Amniotic stem cell (primary cell): Measurements from ENCODE around the gene TXNRD1.
"Not testable (repeated sequence)": the region's sequence is repeated elsewhere in the genome, so short reads cannot be mapped to it uniquely, and the experiment has no call there.

Experiments used
- DNase-seq: peaks from one replicate; lab custom pipeline; 2025; lab: John Stamatoyannopoulos, UW

TXNRD1 gene

DNA sequence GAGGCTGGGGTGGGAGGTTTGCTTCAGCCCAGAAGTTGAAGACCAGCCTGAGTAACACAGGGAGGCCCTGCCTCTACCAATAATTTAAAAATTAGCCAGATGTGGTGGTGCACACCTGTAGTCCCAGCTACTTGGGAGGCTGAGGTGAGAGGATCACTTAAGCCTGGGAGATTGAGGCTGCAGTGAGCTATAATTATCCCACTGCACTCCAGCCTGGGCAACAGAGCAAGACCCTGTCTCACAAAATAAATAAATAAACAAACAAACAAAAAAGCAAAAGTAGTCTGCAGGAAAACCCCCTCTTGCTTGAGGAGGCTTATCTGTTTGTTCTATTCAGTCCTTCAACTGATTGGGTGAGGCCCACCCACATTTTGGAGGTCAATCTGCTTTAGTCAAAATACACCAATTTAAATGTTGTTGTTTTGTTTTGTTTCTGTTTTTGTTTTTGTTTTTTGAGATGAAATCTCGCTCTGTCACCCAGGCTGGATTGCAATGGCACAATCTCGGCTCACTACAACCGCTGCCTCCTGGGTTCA lies 24.9 kb upstream of the TXNRD1 start:
- no peak for DNase-seq

DNA sequence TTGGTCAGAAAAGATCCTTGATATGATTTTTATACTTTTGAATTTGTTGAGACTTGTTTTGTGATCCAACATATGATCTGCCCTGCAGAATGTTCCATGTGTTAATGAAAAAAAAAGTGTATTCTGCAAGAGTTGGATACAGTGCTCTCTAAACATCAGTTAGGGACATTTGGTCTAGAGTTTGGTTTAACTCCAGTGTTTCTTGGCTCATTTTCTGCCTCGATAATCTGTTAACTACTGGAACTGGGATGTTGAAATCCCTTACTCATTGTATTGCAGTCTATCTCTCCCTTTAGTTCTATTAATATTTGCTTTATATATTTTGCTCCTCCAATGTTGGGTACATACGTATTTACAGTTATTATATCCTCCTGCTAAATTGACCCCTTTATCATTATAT lies 18.3 kb upstream of the TXNRD1 start:
- no peak for DNase-seq

DNA sequence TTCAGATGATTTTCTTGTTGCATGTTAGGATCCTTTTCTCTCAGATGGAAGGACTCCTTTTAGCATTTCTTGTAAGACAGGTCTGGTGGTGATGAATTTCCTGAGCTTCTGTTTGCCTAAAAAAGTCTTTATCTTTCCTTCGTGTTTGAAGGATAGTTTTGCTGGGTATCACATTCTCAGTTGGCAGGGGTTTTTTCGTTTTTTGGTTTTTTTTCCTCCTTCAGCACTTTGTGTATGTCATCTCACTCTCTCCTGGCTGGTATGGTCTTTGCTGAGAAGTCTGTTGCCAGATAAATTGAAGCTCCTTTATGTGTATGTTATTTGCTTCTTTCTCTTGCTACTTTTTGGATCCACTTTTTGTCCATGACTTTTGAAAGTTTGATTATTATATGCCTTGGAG lies 15.6 kb upstream of the TXNRD1 start:
- DNase-seq = no peak

DNA sequence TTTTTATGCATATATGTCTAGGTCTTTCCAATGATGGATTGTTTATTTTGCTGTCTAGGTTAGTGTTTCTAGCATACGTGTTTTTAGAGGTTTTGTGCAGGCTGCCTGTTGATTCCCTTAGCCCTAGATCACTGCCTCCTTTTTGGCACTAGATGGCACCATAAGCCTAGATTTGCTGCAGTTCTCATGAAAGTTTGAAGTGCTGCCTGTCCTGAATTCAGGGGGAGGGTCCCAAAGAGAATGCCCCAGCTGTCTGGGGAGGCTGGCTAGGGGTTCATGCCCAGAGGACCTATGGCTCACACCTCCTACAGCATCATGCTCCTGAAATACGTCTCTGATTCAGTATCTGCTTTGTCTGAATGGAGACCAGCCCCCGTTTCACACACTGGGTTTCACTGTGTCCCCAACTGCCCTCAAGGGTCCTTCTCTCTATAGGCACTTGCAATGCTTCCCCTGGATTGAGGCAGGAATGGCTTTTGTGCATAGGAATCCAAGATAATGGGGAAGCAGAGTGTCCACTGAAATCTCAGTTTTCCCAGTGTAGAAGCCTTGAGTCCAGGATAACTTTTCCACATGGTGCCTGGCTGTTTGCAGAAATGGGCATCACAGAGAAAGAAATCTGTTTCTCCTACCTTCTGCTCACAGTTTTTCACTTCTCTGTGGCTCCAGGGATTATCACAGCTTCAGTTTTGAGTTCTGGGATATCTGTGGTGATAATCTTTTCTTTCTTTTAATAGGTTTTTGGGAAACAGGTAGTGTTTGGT lies 14.2 kb upstream of the TXNRD1 start:
- DNase-seq = no peak

DNA sequence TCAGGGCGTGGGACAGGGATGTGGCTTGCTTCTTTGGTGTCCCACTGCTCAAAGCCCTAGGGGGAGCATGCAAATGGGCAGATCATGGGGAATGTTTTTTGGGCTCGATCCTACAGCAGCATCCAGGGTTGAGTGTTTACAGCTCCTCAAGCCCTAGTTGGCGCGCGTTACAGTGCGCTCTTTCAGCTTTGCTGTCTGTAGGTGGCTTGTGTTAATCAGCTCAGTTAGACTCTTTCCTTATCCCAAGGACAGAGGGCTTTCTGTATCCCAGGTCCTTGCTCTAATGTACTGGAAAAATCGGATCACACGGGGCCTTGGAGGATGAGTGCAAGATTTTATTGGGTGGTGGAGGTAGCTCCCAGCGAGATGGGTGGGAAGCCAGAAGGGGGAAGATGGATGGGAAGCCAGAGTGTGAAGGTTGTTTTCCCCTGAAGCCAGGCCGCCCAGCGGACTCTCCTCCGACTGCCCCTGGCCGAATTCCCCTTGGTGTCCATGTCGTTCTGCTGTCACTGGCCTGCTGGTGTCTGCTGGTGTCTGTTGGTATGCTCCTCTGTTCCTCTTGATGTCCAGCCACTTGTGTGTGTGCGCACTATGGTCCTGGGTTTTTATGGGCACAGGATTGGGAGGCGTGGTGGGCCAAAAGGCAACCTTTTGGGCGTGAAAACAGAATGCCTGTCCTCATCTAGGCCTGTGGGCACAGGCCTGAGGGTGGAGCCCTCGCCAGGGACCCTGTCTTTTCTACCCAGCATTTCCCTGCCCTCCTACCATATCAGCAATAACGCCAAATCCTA lies 10.7 kb upstream of the TXNRD1 start:
- no peak for DNase-seq

DNA sequence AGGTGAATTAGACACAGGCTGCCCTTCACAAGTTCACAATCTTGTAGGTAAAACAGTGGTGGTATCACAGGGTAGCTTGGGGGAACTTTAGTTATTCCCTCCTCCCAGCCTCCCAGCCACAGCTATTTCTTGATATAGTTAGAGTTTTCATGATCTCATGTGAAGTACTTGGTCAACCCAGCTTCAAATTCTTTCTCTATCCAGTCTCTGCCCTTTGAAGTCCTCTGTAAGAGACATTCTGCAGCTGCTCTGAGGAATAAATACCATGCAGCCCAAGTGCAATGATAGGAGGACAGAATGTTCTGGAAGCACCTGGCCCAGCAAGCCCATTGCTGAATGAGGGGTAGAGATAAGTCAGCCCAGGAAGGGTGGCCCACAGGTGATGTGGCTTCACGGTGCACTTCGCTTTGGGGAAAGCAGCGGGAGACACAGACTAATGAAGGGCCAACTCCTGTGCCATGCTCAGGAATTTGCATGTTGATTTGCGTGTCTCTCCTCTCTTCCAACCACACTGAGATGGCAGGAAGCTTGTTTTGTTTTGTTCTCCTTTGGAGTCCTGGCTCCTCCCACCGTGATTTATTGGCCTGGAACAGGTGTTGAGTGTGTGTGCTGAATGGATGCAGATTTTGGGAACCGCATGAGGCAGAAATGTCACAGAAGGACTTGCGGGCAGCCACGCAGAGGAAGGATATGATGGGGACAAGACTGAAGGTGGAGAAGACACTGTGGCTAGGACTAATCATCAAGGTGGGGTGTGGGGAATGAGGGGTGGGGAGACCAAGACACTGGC lies 8.0 kb upstream of the TXNRD1 start:
- DNase-seq = no peak

DNA sequence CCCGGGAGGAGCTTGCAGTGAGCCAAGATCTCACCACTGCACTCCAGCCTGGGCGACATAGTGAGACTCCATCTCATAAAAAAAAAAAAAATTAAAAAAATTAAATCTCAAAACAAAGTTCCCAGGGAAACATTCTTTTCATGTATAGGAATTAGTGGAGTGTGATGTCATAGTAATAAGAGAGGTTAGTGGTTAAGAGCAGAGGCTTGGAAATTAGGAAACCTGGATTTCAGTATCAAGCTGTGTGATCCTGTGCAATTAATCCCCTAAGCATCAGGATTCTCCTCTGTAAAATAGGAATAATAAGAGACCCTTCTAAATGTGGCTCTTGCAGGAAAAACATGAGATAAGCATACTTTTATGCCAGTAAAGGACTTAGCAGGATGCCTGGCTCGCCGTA lies 3.1 kb upstream of the TXNRD1 start:
- DNase-seq = no peak

DNA sequence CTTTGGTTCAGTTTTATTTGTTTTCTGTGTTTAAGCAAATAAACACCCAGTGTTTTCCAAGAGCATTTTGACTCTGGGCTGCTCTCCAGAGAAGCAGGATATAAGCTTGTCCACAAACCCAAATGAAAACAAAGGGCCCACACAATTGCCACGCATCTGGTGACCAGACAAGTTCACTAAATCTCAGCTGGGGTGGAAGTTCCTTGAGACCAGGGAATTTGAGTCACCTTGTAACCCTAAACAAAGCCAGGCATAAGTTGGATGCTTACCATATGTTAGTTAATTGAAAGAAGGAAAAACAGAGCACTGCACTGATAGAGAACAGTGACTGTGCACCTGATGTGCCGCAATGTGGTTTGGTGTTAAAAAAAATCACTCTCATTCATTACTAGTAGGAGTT lies 1.6 kb upstream of the TXNRD1 start:
- no peak for DNase-seq

DNA sequence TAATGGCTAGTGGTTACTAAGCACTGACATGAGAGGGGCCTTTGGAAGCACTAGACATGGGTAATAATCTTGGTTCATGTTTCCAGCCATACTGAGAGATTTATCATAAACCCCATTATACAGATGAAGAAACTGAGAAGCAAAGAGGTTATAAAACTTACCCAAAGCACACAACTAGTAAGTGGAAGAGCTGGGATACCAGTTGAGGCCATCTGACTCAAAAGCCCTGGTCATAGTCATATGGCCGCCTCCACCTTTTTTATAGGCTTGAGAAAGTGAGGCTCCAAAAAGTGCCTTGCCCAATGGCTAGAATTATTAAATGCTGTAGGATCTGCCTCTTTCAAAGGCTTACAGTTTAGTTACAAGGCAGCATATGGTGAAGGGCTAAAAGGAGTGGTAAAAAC lies 944 bp downstream of the TXNRD1 start:
- no peak for DNase-seq

DNA sequence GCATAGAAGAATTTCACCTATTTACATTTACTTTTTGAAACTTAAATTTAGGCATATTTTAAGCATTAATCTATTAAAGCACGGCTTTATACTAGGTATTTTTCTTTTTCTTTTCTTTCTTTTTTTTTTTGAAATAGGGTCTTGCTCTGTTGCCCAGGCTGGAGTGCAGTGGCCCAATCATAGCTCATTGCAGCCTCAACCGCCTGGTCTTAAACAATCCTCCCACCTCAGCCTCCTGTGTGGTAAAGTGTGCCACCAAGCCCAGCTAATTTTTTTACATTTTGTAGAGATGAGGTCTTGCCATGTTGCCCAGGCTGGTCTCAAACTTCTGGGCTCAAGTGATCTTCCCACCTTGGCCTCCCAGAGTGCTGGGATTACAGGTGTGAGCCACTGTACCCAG lies 2.9 kb downstream of the TXNRD1 start:
- not testable (repeated sequence) for DNase-seq

DNA sequence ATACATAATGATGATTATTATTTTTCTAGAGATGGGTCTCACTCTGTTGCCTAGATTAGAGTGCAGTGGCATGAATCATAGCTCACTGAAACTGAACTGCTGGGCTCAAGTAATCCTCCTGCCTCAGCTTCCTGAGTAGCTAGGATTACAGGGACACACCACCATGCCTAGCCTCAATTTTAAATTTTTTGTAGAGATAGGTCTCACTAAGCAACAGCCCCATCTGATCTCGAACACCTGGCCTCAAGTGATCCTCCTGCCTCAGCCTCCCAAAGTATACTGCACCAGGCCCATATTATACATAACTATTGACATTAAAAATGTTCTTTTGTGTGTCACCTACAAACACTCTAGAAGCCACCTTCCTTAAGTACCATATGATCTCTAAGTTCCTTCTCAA lies 3.4 kb downstream of the TXNRD1 start:
- DNase-seq = no peak

DNA sequence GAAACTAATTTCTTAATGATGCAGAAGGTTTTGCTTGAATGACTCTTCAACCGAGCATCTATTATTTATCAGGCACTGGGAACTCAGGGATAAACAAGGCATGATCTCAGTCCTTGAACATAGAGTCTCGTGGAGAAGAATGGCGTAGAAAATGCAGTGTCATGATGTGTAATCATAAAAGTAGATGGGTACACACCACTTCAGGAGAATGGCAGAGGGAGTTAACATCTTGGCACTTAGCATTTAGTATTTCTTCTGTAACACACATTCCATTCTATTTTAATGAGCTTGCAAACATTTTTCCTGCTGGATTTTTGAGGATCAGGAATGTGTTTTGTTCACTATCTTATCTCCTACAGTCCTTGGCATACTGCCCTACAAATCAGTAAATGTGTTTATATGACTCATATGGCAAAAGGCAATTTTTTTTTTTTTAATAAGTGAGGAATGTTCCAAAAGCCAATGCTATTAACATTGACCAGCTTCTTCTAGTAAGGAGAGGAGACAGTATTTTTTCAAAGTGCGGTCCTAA lies 3.8 kb downstream of the TXNRD1 start:
- peak; percentile 99 for DNase-seq

DNA sequence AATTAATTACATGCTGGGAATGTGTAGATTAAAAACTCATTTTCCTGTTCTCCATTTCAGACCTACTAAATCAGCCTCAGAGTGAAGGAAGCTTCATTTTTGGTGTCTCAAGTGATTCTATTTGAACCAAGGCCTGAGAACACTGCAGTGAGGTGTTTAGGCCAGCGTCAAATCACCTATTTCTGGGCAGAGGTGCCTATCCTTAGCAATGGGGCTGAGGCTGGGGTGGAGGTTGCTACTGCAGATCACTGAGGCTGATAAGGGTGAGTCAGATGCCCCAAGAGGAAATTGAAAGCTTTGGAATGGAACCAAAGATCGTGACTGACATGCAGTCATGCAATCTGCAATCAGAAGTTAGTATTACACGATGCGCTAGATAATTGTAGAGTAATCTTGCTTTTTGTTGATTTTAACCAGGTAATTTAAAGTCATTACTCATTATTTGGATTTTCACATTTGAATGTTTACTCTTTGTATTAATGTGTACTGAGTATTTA lies 4.4 kb downstream of the TXNRD1 start:
- DNase-seq = peak; percentile 78

DNA sequence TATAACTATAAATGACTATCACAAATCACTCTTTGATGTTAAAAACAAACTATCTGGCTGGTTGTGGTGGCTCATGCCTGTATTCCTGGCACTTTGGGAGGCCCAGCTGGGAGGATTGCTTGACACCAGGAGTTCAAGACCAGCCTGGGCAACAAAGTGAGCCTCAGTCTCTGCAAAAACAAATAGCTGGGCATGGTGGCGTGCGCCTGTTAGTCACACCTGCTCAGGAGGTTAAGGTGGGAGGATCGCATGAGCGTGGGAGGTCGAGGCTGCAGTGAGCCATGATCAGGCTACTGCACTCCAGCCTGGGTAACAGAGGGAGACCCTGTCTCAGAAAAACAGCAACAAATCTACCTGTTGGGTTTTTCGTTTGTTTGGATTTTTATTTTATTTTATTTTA lies 5.4 kb downstream of the TXNRD1 start:
- DNase-seq = no peak

DNA sequence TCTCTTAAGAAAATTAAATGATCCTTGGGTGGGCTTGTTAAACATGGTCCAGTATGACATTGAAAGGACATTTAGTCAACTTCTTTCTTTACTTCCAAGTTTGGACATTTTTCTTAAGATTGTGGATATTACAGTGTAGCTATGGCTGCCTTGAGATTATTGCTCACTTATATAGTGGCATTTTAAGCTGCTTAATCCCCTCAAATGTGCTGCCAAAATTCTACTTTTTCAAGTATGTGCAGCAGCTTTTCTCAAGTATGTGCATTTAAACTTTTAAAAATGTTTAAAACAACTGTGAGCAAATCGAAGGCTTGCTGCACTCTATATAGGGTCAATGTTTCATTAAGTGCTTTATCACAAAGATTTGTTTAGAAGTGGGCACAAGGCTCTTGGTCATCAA lies 7.4 kb downstream of the TXNRD1 start:
- no peak for DNase-seq

DNA sequence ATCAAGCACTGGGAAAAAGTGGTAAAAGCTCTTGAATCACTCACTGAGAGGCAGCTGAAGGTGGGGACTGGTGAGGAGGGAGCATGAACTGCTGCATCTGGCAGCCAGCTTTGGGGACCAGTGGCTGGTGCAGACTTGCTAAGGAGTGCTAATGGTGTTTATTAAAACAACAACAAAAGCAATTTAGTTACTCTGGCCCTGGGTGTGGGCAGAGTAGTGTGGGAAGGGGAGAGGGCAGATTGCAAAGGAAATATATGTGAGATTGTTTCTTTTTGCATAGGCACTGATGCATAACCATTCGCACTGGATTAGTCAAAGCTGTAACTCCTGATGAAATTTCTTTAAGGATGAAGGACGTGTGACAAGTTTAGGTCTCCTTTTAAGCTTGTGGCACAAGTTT lies 8.1 kb downstream of the TXNRD1 start:
- no peak for DNase-seq

DNA sequence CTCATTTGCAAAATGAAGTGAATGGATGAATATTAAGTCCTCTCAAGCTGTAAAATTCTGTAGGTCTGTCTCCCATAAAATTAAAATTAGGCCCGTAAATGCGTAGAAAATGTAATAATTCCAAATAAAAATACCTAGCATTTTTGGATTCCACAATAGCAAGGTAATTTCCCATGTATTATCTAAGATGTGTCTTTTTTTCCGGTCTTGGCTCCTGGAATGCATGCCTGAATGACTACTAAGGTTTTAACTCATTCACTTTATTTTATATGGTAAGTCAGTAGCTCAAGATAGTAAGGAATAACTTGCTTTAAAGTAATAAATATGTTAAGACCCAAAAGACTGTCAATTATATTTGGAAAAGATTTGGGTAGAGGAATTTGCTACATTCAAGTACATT lies 11.1 kb downstream of the TXNRD1 start:
- DNase-seq = no peak

DNA sequence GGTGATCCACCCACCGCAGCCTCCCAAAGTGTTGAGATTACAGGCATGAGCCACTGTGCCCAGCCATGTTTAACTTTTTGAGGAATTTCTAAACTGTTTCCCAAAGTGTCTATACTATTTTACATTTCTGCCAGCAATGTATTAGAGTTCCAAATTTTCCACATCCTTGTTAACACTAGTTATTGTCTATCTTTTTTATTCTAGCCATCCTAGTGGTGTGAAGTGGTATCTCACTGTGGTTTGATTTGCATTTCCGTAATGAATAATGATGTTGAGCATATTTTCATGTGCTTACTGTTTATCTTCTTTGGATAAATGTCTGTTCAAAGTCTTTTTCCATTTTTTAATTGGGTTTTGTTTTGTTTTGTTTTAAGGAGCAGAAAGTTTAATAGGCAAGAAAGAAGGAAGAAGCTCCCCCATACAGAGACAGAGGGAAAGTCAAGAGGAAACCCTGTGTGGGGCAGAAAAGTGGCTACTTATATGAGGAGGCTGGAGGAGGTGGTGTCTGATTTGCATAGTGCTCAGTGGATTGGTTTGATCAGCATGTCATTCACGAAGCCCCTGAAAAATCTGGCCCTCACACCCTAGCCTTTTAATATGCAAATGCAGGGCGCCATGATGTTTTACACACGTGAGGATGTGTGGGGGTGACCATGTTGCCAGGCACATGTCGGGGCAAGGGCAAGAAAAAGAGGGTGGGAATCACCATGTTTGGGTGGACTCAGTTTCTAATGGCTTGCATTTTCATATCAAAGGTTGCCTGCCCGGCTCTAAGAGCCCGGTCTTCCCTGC lies 14.9 kb downstream of the TXNRD1 start:
- no peak for DNase-seq

DNA sequence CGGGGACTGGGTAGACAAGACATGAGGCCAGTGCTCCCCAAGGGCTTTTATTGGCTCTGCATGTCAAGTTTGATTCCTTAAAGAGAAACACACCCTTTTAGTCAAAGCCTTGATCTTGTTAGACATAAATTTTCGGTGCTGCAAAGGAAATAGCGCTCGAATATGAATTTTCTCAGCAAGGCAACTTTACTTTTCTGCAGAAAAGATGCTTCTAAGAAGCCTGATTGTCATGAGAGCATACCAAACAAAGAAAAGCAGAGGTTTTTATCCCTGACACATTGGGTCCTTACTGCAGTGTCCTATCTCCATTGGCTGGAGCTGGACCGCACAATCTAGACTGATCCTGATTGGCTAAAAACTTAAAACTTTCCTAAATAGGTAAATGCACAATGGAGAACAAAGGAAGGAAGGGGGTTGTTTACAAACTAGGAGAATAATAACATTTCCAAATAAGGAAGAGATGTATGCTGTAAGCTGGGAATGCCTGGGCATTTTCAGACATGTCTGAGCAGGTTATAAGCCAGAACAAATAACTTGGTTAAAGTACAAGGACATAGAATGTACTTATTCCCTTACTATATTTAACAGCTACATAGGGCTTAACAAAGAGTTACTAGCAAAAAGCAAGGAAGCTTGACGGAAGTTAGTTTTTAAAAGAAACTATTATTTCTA lies 17.2 kb downstream of the TXNRD1 start:
- no peak for DNase-seq

DNA sequence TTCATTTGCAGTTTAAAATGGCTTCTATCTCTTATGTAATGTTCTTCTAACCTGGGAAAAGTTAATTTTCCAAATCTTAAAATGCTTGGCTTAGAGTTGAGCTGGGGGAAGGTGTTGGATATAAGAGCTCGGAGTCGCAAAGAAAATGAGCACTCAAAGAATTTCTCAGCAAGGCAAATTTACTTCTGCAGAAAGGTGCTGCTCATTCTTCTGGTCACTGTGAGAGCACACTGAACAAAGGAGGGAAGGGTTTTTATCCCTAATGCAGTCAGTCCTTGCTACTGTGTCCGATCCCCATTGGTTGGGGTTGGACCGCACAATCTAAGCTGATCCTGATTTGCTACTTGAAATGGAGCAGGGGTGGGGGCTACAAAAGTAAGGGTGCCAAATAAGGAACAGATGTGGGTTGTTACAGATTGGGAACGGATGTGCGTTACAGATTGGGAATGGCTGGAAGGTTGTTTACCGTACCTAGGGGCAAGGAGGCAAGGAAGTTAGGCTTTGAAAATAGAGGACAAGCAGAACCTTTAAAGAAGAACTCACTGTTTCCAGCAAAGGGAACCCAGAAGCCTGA lies 19.4 kb downstream of the TXNRD1 start:
- DNase-seq = no peak
